ENCODE data around the gene MEX3C.

DNA sequence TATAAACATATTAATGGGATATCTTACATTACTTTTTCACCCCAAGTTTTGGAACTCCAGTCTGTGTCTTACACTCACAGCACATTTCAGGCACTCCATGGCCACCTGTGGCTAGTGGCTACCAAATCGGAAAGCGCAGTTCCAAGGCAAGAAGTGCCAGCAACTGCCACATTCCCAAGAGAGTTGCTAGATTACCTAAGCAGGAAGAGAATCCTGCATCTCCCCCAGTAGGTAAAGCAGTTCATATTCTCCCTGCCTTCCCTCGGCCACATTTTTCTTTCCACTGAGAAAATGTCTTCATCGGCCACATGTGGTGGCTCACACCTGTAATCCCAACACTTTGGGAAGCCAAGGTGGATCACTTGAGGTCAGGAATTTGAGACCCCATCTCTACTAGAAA is 62.8 kb downstream of the MEX3C start:
- TF ChIP-seq OSR1 (CRISPR knock-in tag; IDR thresholded peaks at IDR 0.05), result no peak
- TF ChIP-seq ISL1 (CRISPR knock-in tag; IDR thresholded peaks at IDR 0.05), result no peak
- TF ChIP-seq ZC3H10 (CRISPR knock-in tag; IDR thresholded peaks at IDR 0.05), result no peak
- TF ChIP-seq PATZ1 (CRISPR knock-in tag; IDR thresholded peaks at IDR 0.05; ENCODE audit: borderline replicate concordance), result no peak
- no peak for TF ChIP-seq ZFP3 (CRISPR knock-in tag; IDR thresholded peaks at IDR 0.05)
- TF ChIP-seq RARB (CRISPR knock-in tag; IDR thresholded peaks at IDR 0.05), result no peak
- TF ChIP-seq ARNTL (CRISPR knock-in tag; IDR thresholded peaks at IDR 0.05; ENCODE audit: borderline replicate concordance, low read depth), result no peak
- TF ChIP-seq ZFP30 (CRISPR knock-in tag; IDR thresholded peaks at IDR 0.05), result no peak
- no peak for TF ChIP-seq ZNF70 (CRISPR knock-in tag; IDR thresholded peaks at IDR 0.05)

All from SK-N-SH treated with all-trans-retinoic acid at 6 μM for 48 hours (cell line).